H54 (cell line): ENCODE results near the gene ARHGEF7.

Experiments
- DNase-seq: peaks from one replicate; pipeline ENCODE4 v3.0.0; 2011; ENCODE audit warnings: low spot score, mixed read lengths; ENCODE audit not compliant: insufficient read length
- FAIRE-seq: peaks from 3 replicates; lab custom pipeline; 2011; peaks lifted over from hg19 to GRCh38; lab: Jason Lieb, UNC
- POLR2A ChIP-seq: IDR thresholded peaks from 2 replicates; pipeline ENCODE4 v1.6.1; 2011; ENCODE audit warnings: low read depth, mild to moderate bottlenecking, low read length

The ARHGEF7 gene

DNA sequence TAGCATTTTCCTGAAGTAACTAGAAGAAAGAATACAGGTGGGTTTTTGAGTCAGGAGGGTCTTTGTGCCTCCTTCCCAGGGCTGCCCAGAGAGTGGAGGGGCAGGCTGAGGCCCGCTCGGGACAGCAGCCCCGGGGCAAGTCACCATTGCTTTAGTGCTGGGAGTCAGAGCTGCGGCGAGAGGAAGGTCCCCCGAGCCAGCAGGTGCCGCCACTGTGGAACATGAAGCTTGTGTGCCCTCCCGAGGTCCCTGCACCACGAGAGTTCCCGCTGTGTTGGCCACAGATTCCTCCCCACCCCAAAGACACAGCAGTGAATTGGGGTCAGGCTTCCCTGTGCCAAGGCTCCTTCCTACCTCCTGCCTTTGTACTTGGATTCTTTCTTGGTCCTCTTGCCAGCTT, 154.4 kb downstream of the ARHGEF7 start:
- TF ChIP-seq POLR2A, result no peak
- FAIRE-seq, result no peak

DNA sequence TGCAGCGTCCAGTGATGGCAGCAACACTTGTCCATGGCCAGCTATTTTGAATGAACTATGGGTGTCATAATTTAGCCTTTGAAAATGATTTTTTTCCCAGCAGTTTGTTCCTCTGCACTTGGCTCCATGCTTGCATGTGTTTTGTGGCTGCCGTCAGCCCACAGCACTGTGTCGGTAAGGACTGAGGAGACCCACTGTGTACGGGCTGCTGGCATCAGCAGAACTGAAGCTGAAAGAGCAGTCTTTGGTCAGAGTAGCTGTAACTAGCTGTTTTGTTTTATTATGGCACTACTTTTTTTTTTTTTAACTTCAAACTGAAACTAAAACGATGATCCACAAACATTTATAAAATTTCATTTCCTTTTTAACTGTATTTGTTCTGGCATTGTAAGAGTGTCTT, 155.0 kb downstream of the ARHGEF7 start:
- TF ChIP-seq POLR2A, result no peak
- no peak for FAIRE-seq
- DNase-seq, result no peak

More for the DNA sequence above, 154.4 kb downstream of the ARHGEF7 start:
- no peak for DNase-seq

DNA sequence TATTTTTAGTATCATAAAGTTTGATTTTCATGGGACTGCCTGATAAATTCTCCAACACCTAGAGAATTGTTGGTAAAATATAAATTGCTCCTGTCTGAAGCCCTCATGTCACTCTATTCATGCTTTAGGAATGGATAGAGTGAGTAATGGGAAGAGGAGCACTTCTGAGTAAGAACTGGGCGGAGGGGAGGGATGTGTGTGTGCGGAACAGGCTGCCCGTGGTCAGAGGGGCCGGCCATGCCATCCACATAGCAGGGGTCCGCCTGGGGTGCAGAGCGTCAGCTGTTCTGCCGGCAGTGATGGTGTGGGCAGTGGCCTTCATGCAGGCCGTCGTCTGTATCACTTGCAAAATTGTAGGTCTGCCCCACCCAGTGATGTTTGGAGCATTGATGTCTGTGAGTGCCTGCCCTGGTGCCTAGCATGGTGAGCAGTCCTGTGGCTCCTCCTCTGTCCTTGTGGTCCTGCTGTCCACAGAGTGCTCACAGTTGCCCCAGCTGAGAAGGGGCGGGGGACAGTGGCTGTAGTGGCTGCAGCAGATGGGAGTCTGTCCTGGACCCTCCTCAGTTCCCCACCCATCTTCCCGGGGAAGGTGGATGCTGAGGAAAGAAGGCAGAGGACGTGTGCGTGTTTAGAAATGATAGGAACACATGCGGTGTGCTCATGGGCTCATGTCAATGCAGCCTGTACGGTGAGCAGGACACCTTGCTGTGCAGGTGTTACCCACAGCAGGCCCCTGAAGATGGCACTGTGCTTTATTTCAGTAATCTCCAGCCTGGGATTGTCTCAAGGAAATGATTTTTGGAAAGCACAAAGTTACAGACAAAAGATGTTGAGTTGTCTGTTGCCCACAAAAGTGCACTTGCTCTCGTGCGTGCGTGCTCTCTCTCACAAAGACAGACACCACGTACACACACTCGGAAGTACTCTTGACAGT, 155.9 kb downstream of the ARHGEF7 start:
- no peak for DNase-seq
- FAIRE-seq, result no peak

DNA sequence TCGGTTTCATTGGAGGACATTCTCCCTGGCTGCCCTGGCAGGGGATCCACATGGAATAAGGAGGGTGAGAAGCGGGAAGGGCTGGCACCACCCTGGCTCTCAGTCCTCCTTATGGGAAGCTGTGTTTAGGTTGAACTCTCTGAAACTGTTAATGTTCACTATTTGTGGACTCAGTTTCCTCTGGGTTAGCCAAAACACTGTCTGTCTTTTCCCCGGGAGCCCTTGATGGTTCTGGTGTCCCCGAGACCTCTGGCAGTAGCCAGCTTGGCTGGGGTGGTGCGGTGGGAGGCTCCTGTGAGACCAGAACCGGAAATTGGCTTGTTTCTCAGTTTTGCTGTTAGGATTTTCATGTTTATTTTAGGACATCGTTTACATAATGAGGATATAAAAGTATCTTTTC, 157.0 kb downstream of the ARHGEF7 start:
- DNase-seq (no peak), FAIRE-seq (no peak)
- TF ChIP-seq POLR2A, result no peak

More for the DNA sequence above, 155.9 kb downstream of the ARHGEF7 start:
- TF ChIP-seq POLR2A, result no peak

DNA sequence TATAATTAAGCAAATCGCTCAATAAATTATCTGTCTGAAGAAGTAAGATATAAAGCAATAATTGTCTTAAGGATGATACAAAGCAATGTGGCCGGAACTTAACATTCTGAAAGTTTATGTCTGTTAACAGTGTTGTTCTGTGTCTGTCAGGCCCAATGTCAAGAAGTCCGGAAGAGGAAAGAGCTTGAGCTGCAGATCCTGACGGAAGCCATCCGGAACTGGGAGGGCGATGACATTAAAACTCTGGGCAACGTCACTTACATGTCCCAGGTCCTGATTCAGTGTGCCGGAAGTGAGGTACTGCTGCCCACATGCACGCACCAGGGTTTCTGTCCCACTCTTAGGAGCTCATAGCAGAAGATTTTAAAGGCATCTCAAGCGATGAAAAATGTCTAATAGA, 160.3 kb downstream of the ARHGEF7 start:
- DNase-seq, result no peak
- FAIRE-seq, result no peak
- no peak for TF ChIP-seq POLR2A

DNA sequence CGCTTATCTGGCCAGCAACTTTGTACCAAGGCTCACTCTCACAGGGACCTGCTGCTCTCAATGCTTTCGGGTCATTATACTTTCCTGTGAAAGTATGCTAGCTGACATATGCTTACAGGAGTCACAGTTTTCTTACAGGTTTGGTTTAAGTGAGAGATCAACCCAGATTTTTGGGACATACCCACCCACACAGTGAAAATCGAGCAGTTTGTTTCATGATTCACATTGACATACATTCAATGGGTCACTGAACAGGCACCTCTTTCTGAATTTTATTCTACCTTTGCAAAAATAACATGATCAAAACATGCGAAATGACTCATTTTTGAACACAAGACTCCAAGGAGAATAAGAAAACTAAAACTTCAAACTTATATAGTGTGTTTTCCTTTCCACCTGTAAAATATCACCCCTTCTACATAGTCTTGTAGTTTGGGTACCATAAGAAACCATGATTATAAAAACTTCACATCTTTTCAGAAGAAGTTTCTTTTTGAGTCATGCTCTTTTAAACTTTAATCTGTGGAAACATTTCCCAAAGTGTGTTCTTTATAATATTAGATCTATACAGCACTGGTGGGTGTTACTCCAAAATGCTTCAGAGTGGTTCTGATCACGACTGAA, 161.0 kb downstream of the ARHGEF7 start:
- DNase-seq, result no peak
- no peak for TF ChIP-seq POLR2A
- peak; percentile 36 for FAIRE-seq

DNA sequence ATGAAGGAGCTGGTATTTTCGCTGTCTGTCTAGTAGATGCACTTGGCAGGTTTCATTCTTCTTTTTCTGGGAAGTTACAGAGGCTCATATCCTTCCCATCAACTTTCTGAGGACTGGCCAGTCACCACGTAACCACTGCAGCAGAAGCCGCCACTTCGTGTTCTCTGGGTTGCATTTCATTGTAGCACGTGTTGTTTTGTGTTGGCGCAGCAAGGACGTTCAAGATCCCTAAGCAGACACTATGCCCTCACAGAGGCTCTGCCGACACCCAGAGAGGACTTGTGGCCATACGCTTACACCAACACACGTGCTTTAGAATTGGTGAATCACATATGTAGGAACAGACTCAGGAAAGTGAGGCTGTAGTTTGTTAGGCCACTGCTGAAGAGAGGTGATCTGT, 163.1 kb downstream of the ARHGEF7 start:
- DNase-seq (no peak), FAIRE-seq (peak; percentile 43)
- no peak for TF ChIP-seq POLR2A

DNA sequence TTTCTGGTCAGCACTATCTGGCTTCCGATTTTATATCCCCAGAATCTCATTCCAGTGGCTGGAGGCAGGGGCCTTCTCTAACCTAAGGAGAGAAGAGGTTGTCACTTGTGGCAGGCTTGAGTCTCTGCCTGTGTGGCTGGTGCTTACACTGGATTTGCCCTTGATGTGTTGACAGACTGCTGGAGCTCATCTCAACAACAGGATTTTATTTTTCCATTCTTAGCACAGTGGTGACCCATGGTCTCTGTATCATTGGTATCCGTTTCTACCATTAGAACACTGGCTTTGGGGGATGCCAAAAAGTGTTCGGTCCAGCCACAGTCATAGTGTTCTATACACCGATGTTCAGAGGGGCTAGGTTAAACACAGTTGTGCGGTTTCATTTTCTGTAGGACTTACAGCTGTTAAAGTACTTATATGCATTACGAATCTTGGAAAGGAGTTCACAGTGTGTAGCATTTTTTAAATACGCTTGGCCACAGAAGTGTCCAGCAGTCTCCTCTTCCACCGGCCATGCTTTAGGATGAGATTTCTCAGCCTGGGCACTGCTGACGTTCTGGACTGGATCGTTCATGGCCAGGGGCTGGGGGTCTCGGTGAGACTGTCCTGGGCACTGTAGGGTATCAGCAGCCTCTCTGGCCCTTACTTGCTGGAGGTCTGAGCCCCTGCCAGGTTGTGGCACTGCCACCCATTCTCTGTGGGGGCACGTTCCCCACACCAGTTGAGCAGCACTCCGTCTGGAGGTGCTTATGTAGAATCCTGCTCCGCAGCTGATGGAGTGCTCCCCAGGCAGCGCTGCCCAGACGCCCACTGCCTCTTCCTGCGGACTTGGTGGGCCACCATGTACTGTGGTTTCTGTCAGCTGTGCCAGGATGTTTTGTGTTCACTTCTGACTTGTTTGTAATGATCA, 163.9 kb downstream of the ARHGEF7 start:
- DNase-seq (no peak), FAIRE-seq (no peak)
- no peak for TF ChIP-seq POLR2A

DNA sequence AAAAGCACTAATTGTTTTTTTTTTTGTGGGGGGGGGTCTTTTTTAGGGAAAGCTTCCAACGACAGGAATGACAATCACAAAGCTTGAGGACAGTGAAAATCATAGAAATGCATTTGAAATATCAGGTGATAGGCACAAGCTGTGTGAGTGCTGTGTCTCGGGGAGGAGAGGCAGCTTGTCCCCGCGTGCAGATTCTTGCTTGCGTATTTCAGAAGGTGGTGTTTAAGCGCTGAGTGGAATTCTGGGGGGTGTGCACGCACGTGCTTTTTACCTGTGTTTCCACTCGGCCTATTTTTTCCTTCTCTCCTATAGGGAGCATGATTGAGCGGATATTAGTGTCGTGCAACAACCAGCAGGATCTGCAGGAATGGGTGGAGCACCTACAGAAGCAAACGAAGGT, 165.1 kb downstream of the ARHGEF7 start:
- no peak for TF ChIP-seq POLR2A
- FAIRE-seq (peak; percentile 15), DNase-seq (no peak)

DNA sequence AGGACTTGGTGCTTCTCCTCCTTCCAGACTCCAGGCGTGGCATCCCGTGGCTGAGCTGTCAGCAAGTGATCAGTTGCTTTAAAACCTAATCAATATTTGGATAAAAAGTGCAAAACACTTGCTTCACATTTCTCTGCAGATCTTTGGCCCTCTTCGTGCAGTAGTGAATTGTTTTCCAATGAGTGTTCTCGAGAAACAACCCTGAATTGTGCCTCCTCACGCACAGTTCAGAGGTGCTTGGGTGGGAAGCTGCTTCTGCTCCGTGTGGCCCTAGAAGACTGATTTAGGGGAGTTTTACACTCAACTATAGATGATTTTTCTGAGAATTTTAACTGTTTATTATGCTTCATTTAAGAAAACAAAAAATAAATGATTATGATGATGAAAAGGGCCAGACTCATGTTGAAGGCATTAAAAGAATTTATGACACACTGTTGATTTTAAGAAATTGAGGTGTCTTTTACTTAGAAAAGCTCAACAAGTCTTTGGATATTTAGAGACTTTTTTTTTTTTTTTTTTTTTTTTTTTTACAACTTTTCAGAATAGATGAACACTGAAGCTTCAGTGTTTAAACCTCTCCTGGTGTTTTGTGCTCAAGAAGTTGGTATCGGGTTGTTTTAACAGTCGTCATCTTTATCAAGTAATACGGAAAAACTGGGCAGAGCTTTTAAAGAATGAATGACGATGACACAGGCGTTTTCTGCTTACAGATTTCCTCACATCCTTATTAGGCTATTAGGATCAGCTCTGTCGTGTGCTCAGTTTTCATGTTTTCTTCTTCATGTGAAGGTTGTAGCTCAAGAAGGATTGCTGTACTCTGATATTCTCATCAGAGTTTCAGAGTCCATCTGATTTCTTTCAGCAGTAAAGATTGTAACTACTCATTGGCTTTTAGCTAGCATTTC, 165.8 kb downstream of the ARHGEF7 start:
- peak; percentile 81 for FAIRE-seq
- no peak for TF ChIP-seq POLR2A
- no peak for DNase-seq

DNA sequence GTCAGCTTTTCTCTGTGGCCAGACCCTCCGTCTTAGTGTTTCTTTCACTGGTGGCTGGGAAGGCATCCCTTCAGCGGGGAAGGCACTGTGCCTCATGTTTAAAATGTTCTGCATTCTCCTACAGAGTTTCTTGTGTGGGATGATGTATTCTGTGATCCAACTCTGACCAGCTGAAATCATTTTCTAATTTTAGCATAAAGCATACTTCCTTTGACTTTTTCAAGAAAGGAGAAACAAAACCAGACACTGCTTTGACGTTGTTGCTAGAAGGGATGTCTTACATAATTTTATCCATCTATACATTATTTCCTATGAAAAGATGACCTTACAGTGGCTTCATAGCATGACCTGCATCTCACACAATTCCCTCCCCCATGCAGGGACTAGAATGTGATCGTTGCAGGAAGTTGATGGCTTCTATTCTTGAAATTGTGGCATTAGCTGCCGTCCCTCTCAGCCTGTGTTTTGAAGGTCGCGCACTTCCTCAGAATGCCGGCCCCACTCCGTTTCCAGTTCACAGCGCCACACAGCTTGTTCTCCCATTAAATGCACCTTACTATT, 166.7 kb downstream of the ARHGEF7 start:
- TF ChIP-seq POLR2A, result no peak
- FAIRE-seq, result no peak
- no peak for DNase-seq

DNA sequence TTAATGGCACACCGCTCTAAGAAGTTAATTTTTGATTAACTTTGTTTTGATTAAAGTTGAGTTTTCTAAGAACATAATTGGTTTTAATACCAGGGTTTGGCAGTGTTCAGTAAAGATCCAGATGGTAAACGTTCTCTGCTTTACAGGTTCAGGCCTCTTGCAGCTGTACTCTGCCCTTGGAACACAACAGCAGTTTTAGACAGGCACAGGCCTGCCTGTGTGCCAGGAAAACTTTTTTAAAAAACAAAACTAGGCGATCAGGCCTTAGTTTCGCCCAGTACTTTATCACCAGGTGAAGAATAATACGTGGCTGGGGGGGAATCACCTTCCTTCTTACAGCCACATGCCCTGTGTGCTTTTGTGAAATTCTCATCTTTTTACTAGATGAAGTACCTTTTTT, 167.3 kb downstream of the ARHGEF7 start:
- FAIRE-seq (no peak), DNase-seq (no peak)
- no peak for TF ChIP-seq POLR2A

DNA sequence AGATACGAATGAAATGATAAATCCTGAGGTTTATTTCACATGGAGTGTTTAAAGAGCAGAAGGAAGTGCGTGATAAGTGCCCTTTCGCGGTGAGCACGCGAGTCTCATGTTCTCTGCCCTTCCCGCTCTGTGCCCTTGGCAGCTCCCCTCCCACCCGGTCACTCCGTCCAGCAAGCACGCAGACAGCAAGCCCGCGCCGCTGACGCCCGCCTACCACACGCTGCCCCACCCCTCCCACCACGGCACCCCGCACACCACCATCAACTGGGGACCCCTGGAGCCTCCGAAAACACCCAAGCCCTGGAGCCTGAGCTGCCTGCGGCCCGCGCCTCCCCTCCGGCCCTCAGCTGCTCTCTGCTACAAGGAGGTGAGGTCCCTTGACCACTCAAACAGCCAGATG, 167.9 kb downstream of the ARHGEF7 start:
- no peak for DNase-seq
- no peak for FAIRE-seq
- no peak for TF ChIP-seq POLR2A
